SK-N-SH (cell line): Measurements from ENCODE around the gene LRRIQ4.

Experiments
- CTCF ChIP-seq: fragments of 200-600 bp; sonication (generic); IDR thresholded peaks from 2 replicates; pipeline ENCODE4 v1.6.1; 2017; ENCODE audit warnings: antibody characterized with exemption, mild to moderate bottlenecking, moderate library complexity
- PBX3 ChIP-seq: IDR thresholded peaks from 2 replicates; pipeline ENCODE4; 2012
- TCF12 ChIP-seq: IDR thresholded peaks from 2 replicates; pipeline ENCODE4 v1.4.0; 2012

- no peak for TF ChIP-seq CTCF
- no peak for TF ChIP-seq PBX3
- no peak for TF ChIP-seq TCF12
Measured at GRCh38 chr3:169822540-169822939, 9.9 kb downstream of the LRRIQ4 start.
